LNCAP (cell line): Measurements from ENCODE around the gene EEA1.

ENCODE experiments used
- TF ChIP-seq, protein P1 (sequence below): fragments of 450-650 bp; IDR thresholded peaks from 2 replicates; pipeline ENCODE4 v1.5.1; 2017; ENCODE audit warnings: mild to moderate bottlenecking

EEA1 gene

DNA sequence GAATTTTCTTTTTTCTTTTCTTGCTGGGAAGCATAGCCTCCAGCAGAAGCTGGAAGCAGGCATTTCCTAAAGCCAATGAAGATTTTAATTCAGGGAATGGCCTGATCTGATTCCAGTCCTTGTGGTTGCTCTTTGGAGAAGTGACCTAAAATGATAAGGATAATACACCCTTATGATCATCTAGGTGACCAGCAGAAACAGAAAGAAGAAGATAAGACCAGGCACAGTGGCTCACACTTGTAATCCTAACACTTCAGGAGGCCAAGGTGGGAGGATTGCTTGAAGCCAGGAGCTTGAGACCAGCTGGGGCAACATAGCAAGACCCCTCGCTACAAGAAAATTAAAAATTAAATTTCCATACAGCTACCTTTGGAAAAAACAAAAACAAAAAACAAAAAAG is 51.2 kb downstream of the EEA1 start:
- TF ChIP-seq, protein P1, sequence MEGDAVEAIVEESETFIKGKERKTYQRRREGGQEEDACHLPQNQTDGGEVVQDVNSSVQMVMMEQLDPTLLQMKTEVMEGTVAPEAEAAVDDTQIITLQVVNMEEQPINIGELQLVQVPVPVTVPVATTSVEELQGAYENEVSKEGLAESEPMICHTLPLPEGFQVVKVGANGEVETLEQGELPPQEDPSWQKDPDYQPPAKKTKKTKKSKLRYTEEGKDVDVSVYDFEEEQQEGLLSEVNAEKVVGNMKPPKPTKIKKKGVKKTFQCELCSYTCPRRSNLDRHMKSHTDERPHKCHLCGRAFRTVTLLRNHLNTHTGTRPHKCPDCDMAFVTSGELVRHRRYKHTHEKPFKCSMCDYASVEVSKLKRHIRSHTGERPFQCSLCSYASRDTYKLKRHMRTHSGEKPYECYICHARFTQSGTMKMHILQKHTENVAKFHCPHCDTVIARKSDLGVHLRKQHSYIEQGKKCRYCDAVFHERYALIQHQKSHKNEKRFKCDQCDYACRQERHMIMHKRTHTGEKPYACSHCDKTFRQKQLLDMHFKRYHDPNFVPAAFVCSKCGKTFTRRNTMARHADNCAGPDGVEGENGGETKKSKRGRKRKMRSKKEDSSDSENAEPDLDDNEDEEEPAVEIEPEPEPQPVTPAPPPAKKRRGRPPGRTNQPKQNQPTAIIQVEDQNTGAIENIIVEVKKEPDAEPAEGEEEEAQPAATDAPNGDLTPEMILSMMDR: no peak

- TF ChIP-seq, protein P1: no peak
Measured at GRCh38 chr12:92876496-92876895, 52.6 kb downstream of the EEA1 start.

DNA sequence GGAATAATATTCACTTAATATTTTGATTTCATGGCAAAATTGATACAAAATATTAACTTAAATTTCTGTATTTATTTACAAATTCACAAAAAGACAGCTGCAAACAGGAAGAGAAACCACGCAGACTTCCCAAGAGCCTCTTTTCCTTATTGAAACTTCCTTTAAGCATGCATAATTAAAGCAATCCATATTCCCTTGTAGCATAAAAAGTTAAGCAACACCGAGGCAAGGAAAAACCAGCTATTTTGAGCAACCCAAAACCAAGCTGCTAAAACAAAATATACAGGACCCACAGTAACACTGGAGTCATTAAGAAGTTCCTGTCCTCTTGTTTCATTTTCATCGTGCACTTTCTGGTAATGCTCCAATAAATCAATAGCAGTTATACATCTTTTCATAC is 58.0 kb downstream of the EEA1 start:
- TF ChIP-seq, protein P1: no peak

GRCh38 chr12:92866418-92866817 is 62.7 kb downstream of the EEA1 start:
- TF ChIP-seq, protein P1: no peak

DNA sequence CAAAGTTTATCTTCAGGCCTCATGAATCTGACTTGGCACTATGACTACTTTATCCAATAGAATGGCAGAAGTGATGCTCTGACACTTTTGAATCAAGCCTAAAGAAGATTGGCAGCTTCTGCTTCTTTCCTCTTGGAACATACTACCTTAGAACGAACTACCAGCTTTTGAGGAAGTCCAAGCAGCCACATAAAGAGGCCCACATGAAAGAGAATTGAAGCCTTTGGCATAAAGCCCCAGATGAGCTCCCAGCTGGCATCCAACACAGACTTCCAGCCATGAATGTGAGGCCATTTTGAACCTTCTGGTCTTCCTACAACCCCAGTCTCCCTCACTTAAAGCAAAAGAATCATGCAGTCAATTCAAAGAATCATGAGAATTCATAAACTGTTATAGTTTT is 65.8 kb downstream of the EEA1 start:
- TF ChIP-seq, protein P1: no peak

- TF ChIP-seq, protein P1: no peak
Measured at GRCh38 chr12:92861381-92861780, 67.7 kb downstream of the EEA1 start.

- TF ChIP-seq, protein P1: no peak
Measured at GRCh38 chr12:92860521-92860920, 68.6 kb downstream of the EEA1 start.

DNA sequence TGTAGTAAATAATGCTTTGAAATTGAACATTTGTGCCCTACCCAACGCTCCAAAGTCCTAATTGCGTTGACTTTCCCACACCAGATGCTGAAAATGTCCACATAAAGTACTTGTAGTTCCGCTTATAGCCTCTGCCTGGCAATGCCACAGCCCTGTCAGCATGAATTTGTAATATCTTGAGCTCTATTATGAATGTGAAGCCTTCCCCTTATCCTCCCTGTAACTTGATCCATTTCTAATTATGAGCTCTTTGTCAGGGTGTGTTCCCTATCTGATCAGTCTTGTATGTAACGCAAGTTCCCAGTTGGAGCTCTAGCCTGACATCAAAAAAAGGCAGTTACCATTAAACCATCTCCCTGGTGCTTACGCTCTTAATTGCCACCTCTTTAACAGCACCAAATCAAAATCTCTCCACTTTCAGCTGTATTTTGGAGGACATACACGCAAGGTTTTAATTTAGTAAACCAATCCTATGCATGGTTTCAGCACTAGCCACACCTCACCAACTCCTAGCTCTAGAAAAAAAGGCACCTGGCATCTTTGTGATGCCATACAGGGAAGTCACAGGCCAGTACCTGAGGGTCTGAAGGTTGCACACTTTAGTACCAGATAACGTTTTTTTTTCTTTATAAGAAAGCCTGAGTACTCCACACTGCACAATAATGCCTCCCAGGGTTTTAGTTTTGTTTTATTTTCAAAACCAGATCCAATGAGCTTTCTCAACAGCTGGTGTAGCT is 69.3 kb downstream of the EEA1 start:
- TF ChIP-seq, protein P1: no peak
